Endometrium (tissue), 2 donors: ENCODE data around the gene IFNA17.
A peak's percentile ranks its signal among the peaks of the same experiment; 100 is the strongest.
"Not testable (repeated sequence)": the region's sequence is repeated elsewhere in the genome, so short reads cannot be mapped to it uniquely, and the experiment has no call there.

Experiments
- FAIRE-seq: peaks from 2 replicates; lab custom pipeline; 2012; peaks lifted over from hg19 to GRCh38; lab: Jason Lieb, UNC
- donor health status: control.
- donor health status: control.

IFNA17 gene

DNA sequence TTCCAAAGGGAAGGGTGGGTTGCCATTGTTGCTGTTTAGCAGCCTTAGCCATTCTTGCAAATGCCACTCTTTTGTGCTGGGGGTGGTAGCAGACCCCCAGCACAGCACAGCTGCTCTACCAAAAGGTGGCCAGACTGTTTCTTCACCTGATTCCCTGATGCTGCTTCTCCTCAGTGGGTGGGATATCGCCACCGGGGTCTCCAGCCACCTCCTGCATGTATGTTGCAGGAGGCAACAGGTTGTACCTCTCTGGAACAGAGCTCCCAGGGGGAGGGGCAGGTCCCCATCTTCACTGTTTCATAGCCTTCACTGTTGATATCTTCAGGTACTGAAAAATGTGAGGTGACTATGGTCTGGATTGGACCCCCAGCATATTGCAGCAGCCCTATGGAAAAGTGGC, 17.2 kb downstream of the IFNA17 start:
- FAIRE-seq = not testable (repeated sequence)

DNA sequence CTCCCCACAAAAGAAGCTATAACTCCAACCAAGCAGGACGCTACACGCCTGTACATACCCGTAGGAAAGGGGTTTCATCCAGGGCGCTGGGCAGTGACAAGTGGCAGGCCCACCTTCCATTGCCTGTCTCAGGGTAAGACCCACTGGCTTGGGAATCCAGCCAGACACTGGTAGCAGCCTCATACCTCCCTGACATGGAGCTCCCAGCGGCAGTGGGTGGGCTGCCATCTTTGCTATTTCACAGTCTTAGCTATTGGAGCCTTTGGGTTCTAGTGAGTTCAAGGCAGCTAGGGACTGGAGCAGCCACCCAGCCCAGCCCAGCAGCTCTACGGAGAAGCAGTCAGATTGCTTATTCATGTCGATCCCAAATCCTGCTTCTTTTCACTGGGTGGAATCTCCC, 17.7 kb downstream of the IFNA17 start:
- no peak for FAIRE-seq

DNA sequence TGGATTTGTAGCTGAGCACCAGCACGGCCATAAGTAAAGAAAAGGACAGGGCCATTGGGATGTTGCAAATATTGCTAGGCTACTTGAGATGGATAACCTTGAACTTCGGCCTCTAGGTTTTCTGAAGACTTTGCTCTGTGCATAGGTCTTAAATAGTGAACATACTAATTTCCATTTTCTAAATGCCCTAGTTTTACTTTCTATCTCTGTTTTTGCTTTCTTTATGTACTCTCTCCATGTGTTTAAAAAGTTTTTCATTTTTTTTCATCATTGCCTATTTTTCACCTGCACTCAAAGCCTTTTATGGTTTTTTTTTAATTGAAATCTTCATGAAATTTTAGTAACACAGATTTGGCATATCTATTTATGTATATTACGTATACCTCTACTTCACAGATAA, 21.0 kb downstream of the IFNA17 start, which contains the start of gene IFNA10:
TSS of gene IFNA10 (minus strand) at position 101 of the 400 bp plus-strand sequence. CDS start at position 55, 46 bp downstream.
- FAIRE-seq = not testable (repeated sequence)

DNA sequence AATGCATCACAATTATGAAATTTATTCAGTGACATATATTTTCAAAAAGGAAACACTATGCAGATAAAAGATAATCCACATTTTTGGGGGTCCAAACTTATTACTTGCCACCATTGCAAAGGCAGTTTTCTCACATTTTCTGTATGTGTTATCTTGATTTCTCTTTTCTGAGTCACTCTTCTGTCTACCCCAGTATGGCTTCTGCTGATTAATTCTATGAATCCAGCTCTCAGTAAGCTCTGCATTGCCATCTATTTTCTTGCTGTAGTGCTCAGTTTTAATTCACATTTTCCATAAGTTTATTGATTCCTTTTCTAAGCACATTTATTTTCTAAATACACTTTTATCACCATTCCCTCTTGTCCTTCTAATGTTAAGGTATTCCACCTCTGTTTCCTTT, 22.8 kb downstream of the IFNA17 start:
- FAIRE-seq = no peak

DNA sequence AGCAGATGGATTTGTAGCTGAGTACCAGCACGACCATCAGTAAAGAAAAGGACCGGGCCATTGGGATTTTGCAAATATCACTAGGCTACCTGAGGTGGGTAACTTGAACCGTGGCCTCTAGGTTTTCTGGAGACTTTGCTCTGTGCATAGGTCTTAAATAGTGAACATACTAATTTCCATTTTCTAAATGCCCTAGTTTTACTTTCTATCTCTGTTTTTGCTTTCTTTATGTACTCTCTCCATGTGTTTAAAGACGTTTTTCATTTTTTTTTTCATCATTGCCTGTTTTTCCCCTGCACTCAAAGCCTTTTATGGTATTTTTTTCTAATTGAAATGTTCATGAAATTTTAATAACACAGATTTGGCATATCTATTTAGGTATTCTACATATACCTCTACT, 25.9 kb downstream of the IFNA17 start, which contains the start of gene IFNA7:
TSS of gene IFNA7 (minus strand) at position 101 of the 400 bp plus-strand sequence. CDS start at position 61, 40 bp downstream.
- FAIRE-seq = not testable (repeated sequence)

DNA sequence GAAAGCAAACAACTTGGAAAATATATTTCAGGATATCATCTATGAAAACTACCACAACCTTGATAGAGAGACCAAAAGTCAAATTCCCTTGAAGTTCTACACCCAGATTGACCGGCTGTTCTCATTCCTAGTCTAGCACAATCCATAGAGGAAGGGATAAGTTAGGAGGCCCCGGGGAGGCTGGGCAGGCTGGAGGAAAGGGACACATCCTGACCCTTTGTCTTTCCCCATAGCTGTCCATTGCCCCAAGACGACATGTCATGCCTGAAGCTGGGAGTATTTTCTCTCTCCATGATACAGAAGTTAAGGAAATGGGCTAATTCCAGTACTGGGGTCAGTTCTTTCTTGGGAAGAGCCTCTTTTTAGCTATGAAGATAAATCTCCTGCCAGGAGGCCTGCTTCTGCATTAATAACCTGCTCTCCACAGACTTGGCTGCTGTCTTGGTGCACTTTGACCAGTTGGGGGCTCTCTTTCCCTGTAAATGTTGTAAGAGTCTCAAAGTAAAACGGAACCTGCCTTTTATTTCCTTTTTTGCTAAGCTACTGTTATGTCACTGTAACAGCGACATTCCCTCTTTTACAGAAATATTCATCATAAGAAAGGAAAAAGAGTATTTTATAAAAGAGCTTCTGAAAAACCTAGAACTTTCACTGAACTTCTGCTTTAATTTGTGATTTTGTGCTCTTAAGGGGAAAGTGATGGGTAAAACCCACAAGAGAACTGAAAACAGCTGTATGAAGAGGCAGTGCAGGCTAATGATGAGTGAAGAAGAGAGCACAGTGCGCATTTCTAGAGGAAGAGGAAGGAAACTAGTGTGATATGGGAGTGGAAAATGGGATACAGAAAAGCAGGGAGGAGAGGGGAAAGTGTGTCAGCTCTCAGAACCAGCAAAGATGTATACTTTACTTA, 32.9 kb downstream of the IFNA17 start:
- peak; percentile 23 for FAIRE-seq

DNA sequence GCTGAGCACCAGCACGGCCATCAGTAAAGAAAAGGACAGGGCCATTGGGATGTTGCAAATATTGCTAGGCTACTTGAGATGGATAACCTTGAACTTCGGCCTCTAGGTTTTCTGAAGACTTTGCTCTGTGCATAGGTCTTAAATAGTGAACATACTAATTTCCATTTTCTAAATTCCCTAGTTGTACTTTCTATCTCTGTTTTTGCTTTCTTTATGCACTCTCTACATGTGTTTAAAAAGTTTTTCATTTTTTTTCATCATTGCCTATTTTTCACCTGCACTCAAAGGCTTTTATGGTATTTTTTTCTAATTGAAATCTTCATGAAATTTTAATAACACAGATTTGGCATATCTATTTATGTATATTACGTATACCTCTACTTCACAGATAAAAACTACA, 40.5 kb downstream of the IFNA17 start, which contains the start of gene IFNA4:
TSS of gene IFNA4 (minus strand) at position 101 of the 400 bp plus-strand sequence. CDS start at position 45, 56 bp downstream.
- FAIRE-seq = not testable (repeated sequence)

DNA sequence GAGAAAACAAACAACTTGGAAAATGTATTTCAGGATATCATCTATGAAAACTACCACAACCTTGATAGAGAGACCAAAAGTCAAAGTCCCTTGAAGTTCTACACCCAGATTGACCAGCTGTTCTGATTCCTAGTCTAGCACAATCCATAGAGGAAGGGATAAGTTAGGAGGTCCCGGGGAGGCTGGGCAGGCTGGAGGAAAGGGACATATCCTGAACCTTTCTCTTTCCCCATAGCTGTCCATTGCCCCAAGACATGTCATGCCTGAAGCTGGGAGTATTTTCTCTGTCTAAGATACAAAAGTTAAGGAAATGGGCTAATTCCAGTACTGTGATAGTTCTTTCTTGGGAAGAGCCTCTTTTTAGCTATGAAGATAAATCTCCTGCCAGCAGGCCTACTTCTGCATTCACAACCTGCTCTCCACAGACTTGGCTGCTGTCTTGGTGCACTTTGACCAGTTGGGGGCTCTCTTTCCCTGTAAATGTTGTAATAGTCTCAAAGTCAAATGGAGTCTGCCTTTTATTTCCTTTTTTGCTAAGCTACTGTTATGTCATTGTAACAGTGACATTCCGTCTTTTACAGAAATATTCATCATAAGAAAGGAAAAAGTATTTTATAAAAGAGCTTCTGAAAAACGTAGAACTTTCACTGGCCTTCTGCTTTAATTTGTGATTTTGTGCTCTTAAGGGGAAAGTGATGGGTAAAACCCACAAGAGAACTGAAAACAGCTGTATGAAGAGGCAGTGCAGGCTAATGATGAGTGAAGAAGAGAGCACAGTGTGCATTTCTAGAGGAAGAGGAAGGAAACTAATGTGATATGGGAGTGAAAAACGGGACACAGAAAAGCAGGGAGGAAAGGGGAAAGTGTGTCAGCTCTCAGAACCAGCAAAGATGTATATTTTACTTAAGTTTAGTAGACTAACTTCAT, 44.9 kb downstream of the IFNA17 start:
- FAIRE-seq = not testable (repeated sequence)
